Measurements from ENCODE around the gene ADAMTS1.
A peak's percentile ranks its signal among the peaks of the same experiment; 100 is the strongest.

Gene ADAMTS1

GRCh38 chr21:26844258-26845065, 747 bp downstream of the ADAMTS1 start:
- DNase-seq, result peak; percentile 78

GRCh38 chr21:26843933-26844257, 1.3 kb downstream of the ADAMTS1 start:
- no peak for DNase-seq

- DNase-seq, result peak; percentile 97
Observed at GRCh38 chr21:26842974-26843932, 2.0 kb downstream of the ADAMTS1 start.

- peak; percentile 50 for DNase-seq
Observed at GRCh38 chr21:26842300-26842699, 2.9 kb downstream of the ADAMTS1 start.

- peak; percentile 59 for DNase-seq
Observed at GRCh38 chr21:26840912-26841311, 4.3 kb downstream of the ADAMTS1 start.

GRCh38 chr21:26840201-26840600, 5.0 kb downstream of the ADAMTS1 start:
- DNase-seq, result no peak

GRCh38 chr21:26837539-26837938, 7.7 kb downstream of the ADAMTS1 start:
- no peak for DNase-seq

- no peak for DNase-seq
Observed at GRCh38 chr21:26836528-26836927, 8.7 kb downstream of the ADAMTS1 start.

GRCh38 chr21:26835714-26836265, 9.4 kb downstream of the ADAMTS1 start:
- no peak for DNase-seq

GRCh38 chr21:26835027-26835713, 10.0 kb downstream of the ADAMTS1 start:
- no peak for DNase-seq

GRCh38 chr21:26834181-26834905, 10.9 kb downstream of the ADAMTS1 start:
- no peak for DNase-seq

- DNase-seq, result no peak
Observed at GRCh38 chr21:26833460-26833939, 11.7 kb downstream of the ADAMTS1 start.

- DNase-seq, result no peak
Observed at GRCh38 chr21:26833011-26833410, 12.2 kb downstream of the ADAMTS1 start.

- no peak for DNase-seq
Observed at GRCh38 chr21:26832546-26832945, 12.7 kb downstream of the ADAMTS1 start.

GRCh38 chr21:26826801-26827200, 18.4 kb downstream of the ADAMTS1 start:
- no peak for DNase-seq

GRCh38 chr21:26820509-26820908, 24.7 kb downstream of the ADAMTS1 start:
- DNase-seq, result no peak

- no peak for DNase-seq
Observed at GRCh38 chr21:26819740-26820324, 25.4 kb downstream of the ADAMTS1 start.

GRCh38 chr21:26818906-26819305, 26.3 kb downstream of the ADAMTS1 start:
- DNase-seq, result no peak

- DNase-seq, result no peak
Observed at GRCh38 chr21:26815197-26815596, 30.0 kb downstream of the ADAMTS1 start.

- no peak for DNase-seq
Observed at GRCh38 chr21:26814386-26814785, 30.8 kb downstream of the ADAMTS1 start.

- no peak for DNase-seq
Observed at GRCh38 chr21:26813426-26813998, 31.7 kb downstream of the ADAMTS1 start.
